ENCODE results near the gene CACNG1.

GRCh38 chr17:67082107-67082506, 37.8 kb downstream of the CACNG1 start:
- TF ChIP-seq GATA2 (IDR thresholded peaks at IDR 0.05; ENCODE audit: low read depth, low read length) (no peak), GATA3 (IDR thresholded peaks at IDR 0.05; ENCODE audit: low read depth, low read length) (no peak)
